ENCODE measurements around the gene ZBTB24.

The ZBTB24 gene

DNA sequence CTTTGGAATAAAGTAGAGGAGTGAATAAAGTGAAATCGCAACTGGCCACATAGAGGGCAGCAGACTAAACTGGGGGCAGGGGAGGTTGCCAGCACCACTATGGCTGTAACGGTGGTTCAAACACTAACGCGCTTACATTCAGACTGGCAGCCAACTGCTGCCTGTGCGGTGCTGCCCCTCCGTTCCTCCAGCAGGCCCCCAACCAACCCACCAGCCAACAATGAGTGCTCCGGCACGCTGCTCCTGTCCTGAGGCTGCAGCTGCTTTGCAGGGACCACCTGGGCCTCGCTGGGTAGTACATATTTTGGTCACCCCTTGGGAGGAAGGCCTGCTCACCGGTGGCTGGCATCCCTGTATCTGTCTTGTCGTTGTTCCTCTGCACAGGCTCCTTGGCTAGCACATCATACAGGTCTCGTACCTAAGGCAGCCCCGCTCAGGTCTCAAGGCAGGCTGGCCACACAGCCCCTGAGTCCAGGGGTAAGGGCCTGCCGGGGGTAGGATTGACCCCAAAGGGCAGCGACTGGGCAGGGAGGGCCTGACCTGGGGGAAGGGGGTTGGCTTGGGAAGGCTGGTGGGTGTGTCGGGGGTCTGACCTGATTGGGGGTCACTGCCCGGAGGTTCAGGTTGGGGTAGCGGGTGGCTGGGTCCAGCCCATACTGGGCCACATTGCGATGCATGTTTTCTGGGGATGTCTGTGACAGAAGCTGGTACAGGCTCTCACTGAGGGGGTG lies 33.8 kb downstream of the ZBTB24 start:
- DNase-seq = no peak

- DNase-seq = no peak
These were observed 34.4 kb downstream of the ZBTB24 start for GRCh38 chr6:109448615-109449014.

DNA sequence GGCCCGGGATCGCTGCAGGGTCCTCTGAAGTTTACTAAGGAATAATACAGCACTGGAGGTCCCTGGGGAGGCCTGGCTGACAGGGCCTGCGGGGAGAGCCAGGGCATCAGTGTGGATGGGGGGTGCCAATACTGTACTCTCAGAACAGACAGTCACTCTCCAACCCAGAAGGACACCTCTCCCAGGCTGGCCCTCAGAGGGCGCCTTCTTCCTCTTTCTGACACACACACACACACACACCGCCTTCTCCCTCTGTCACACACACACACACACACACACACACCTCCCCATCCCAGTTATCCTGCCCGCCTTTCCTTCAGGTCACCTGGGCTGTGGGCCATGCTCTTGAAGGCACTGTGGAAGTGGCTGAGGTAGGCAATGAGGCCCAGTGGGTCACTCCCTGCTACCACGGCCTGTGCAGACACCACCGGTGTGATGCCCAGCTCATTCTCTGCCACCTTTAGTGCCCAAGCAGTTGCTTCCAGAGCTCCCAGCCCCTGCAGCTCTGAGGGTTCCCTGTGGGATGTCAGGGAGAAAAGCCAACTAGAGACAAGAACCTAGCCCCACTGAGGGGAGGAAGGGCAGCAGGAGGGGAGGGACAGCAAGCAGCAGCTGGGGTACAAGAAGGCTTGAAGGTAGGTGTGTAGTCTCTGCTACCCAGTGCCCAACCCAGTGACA lies 35.0 kb downstream of the ZBTB24 start:
- peak; percentile 50 for DNase-seq

DNA sequence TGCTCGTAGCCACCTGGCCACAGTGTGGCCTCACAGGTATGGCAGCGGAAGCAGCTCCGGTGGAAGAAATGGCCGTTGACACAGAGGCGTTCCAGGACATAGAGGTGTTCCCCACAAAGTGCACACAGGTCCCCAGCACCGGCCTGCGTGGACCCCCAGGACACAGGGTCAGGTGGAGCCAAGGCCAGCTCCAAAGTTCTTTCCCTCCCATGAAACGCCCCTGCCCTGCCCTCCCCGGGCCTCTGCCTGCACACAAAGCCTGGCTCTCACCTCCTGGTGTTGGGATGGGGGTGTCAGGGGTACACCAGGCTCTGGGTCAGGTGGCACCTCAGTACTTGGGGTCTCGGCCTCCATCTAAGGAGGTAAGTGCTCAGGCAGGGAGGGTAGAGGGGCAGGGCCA lies 35.9 kb downstream of the ZBTB24 start:
- no peak for DNase-seq

- DNase-seq = no peak
These were observed 36.5 kb downstream of the ZBTB24 start for GRCh38 chr6:109446541-109446940.

- no peak for DNase-seq
These were observed 36.9 kb downstream of the ZBTB24 start for GRCh38 chr6:109446072-109446471.

- peak; percentile 14 for DNase-seq
These were observed 37.6 kb downstream of the ZBTB24 start for GRCh38 chr6:109445382-109445781.

GRCh38 chr6:109443425-109443950 lies 39.5 kb downstream of the ZBTB24 start:
- no peak for DNase-seq

DNA sequence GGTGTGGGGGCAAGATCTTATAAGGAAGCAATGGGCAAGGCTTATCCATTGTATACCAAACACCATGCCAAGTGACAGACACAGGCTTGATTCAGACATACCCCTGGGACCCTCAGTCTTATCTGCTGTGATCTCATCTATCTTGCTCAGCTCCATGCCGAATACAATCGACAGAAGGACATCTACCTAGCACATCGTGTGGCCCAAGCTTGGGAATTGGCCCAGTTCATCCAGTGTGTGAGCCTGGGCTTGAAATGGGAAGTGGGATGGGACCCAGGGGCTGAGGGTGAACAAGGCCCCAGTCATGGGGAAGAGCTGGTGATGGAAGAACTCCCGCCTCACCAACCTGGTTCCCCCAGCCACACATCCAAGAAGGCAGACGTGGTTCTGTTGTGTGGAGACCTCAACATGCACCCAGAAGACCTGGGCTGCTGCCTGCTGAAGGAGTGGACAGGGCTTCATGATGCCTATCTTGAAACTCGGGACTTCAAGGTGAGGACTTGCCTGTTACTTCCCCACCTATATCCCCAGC lies 40.6 kb downstream of the ZBTB24 start:
- DNase-seq = no peak

DNA sequence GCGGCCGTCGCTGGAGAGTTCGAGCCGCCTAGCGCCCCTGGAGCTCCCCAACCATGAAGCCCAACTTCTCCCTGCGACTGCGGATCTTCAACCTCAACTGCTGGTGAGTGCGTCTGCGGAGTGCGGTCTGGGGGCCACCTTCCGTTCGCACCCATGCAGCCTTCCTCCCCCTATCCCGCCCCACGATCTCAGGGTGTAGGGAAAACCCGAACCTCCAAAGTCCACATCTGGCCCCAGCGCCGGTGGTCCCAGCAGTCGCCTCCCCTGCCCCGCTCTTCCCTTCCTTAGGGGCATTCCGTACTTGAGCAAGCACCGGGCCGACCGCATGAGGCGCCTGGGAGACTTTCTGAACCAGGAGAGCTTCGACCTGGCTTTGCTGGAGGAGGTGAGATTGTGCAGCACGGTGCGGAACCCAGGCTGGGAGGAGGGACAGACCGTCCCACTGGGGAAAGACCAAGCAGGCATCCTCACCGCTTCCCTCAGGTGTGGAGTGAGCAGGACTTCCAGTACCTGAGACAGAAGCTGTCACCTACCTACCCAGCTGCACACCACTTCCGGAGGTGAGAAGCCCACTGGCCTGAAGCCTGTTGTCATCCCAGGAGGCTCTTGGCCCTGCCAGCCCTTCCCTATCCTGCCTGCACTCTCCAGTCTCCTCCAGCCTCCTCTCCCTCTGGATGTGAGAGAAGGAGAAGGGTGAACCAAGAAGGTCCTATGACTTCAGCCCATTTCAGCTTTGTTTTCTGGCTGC lies 41.8 kb downstream of the ZBTB24 start:
- peak; percentile 72 for DNase-seq

DNA sequence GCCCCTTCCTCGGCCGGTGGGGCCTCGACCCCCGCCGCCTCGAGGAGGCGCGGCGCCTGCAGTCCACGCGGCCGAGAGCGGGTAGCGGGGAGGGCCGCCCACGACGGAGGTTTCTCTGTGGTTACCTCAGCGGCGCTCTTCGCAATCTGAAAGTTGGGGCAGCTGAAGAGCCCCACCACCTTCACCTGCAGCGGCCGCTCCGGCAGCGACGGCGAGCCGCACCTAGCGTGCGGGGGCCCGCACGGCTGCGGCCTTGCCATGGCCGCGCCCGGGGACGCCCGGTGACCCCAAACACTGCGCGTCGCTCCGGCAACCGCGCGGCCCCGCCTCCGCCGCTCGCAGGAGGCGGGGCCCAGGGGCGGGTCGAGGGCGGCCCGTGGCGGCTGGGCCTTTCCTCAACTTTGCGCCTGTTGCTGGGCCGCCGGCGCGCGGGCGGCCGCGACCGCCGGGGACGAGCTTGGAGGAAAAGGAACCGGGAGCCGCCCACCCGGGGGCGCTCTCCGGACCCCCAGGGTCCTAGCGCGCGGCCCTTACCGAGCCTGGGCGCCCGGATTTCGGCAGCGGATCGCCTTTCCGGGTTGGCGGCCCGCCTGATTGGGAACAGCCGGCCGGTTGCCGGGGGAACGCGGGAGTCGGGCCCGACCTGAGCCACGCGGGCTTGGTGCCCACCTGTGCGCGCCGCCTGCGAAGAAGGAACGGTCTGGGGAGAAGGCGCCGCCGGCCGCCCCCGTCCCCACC lies 42.5 kb downstream of the ZBTB24 start, which contains the start of the genes PPIL6 and SMPD2:
PPIL6 (minus strand) TSS at position 298 of the 738 bp plus-strand sequence; CDS start at position 260, 38 bp downstream.
SMPD2 (plus strand) TSS at position 394 of the 738 bp plus-strand sequence. CDS start 398 bp downstream, outside the sequence.
- DNase-seq = peak; percentile 90

- DNase-seq = no peak
These were observed 47.0 kb downstream of the ZBTB24 start for GRCh38 chr6:109436041-109436440.

DNA sequence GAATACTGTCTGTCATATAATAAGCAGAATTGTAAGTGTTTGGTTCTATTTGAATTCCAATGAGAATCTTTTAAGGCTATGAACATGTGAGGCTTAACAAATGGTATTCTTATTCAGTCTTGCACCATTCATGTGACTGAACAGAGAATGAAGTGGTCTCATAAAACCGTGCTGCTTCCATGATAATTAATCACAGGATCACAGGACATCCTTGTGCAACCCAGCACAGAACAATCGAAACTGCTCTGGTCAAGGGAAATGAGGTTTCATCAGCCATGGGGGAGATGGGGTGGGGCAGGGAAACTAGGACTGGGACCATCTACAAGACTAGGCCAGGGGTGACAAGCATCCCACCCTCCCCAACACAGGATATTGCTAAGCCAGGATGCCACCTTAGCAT lies 48.6 kb downstream of the ZBTB24 start:
- no peak for DNase-seq

GRCh38 chr6:109429496-109429895 lies 53.5 kb downstream of the ZBTB24 start:
- DNase-seq = no peak

GRCh38 chr6:109428889-109429477 lies 54.0 kb downstream of the ZBTB24 start:
- DNase-seq = peak; percentile 13

DNA sequence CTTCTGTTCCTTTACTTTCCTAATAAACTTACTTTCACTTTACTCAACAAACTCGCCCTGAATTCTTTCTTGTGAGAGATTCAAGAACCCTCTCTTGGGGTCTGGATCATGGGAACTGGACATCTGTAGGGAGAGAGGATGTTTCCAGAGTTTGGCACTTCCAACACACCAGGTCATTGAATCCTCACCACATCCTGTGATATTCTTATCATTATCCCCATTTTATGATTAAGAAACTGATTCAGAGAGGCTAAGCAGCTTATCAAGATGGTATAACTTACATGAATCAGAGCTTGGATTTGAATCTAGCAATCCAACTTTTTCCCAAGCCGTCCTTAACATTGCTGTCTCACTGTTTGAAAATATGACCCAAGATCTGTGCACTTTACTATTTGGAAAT lies 58.1 kb downstream of the ZBTB24 start:
- DNase-seq = no peak

DNA sequence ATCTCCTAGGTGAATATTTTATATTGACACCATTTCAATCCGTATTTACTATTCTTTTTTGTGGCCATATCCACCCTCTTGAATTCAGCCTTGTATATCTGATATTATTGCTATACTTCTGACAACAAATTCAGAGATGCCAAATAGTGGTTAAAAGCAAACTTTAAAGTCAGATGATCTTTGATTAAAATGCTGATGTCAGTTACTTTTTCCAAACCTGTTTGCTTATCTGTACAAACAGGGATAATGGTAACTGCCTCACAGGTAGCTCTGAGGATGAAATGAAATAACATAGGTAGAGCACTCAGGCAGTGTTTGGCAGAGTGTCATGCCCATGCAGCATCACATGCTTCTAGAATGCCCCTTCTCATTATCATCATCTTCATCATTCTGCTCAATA lies 61.8 kb downstream of the ZBTB24 start:
- DNase-seq = no peak

GRCh38 chr6:109420751-109421150 lies 62.3 kb downstream of the ZBTB24 start:
- no peak for DNase-seq

DNA sequence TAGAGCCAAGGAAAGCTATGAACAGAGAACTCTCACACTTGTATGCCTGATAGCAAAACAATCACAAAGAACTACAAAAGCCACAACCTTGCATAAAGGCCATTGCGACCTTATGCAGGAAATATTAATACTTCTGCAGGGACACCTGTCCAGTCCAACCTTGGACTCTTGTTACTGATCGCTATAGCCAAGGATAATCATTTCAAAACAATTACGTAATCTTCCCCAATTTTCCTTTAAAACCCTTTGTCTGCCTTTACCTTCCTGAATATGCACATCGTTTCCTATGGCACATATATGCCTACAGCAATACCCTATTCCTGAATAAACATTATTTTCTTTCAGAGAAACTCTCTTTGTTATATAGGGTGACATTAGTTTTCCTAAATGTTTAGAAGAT lies 65.4 kb downstream of the ZBTB24 start:
- no peak for DNase-seq

Measured in DMS53 (cell line).